ENCODE measurements around the gene TAGAP. TPM values are rescaled to one million over a fixed set of nuclear protein-coding genes. Genes with fewer than 3 reads are reported as not detected.
A peak's percentile ranks its signal among the peaks of the same experiment; 100 is the strongest.

TAGAP gene
- total and polyA plus RNA-seq, 9 of the 15 experiments (the other 6 are each of a cell fraction or from before 2014, with no cell fraction given): 0.07 TPM; not detected in 8

DNA sequence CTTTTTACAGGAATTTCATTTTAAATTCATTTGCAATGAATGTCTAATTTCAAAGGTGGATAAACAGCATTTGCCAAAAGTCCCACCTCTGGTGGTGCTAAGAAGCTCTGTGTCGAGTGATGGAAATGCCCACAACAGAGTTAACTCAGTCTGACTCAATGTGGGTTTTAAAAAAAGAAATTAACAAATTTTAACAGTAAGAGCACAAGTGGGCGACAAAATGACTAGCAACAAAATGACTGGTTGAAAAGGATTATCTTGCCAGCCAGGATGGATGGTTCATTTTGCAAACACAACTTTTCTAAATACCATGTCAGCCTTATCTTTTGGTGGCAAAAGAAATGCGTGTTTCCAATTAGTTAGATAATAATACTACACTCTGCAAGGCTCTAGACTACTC is 14.3 kb upstream of the TAGAP start:
- H3K4me1 ChIP-seq (replicated peaks in 1 of 2; ENCODE audit: control insufficient read depth in 2 of 2, insufficient read depth in 2 of 2, low read length in 2 of 2): no peaks in the 10 kb centered on the region
- H4K20me1 ChIP-seq (replicated peaks; ENCODE audit: control insufficient read depth, insufficient read depth, low read length): no peaks in the 10 kb centered on the region
- no peak for FAIRE-seq
- no peak overlapping the region for H3K27ac ChIP-seq (ENCODE audit: extremely low read depth, low read depth, low read length)
- intact Hi-C loops (cut with micrococcal nuclease): no loop called here
- WGBS (ENCODE audit: insufficient coverage, low coverage, missing lambda C conversion rate): 2% methylated on average over 3 of the region's 3 CpGs
- H2AFZ ChIP-seq (ENCODE audit: low read depth, low read length): no peak overlapping the region
- TF ChIP-seq RNF2 (IDR thresholded peaks at IDR 0.05) (peak; percentile 14; the same call in 1 of the 2 replicates), MBD2 (IDR thresholded peaks at IDR 0.05; ENCODE audit: borderline replicate concordance, low read depth) (no peak)
- no peaks in the 10 kb centered on the region for H3K9me3 ChIP-seq (replicated peaks; ENCODE audit: control insufficient read depth, insufficient read depth, low read depth, low read length)
- no peak overlapping the region for H3K9ac ChIP-seq (ENCODE audit: insufficient read depth in 1 of 2, low read depth in 2 of 2, low read length in 2 of 2)
- no TSS peak for BruUV-seq (replicated peaks)
- no peaks in the 10 kb centered on the region for H3K36me3 ChIP-seq (ENCODE audit: control insufficient read depth, insufficient read depth, low read length)
- ChIA-PET POLR2A (no interaction called here), CTCF (ENCODE audit: low intra/inter-chr PET ratio) (no interaction called here)
- no peak overlapping the region for H3K4me3 ChIP-seq
- H3K4me2 ChIP-seq (ENCODE audit: insufficient read depth, low read length): no peak overlapping the region
- H3K79me2 ChIP-seq (ENCODE audit: control insufficient read depth, insufficient read depth, low read length): no peaks in the 10 kb centered on the region
- peaks cover 48 to 61% of the 10 kb centered on the region in 2 experiments for H3K27me3 ChIP-seq (ENCODE audit: control insufficient read depth in 2 of 2, insufficient read depth in 2 of 2, low read length in 2 of 2)
- H3K9me1 ChIP-seq (ENCODE audit: control insufficient read depth, insufficient read depth, low read length): no peaks in the 10 kb centered on the region
- in situ Hi-C loops (cut with MboI): no loop called here
- no peak for ATAC-seq
- DNase-seq (ENCODE audit: extremely low read depth in 1 of 4, low spot score in 3 of 4): no peak

- ChIA-PET CTCF (ENCODE audit: low intra/inter-chr PET ratio) (no interaction called here), POLR2A (interaction anchor here (1.0 kb wide), 1 partner anchor 10 kb away, joined by 6 read pairs; no protein-coding TSS in a partner anchor)
- no peak overlapping the region for H3K9ac ChIP-seq (ENCODE audit: insufficient read depth in 1 of 2, low read depth in 2 of 2, low read length in 2 of 2)
- DNase-seq (ENCODE audit: extremely low read depth in 1 of 4, low spot score in 3 of 4) (no peak), ATAC-seq (no peak), FAIRE-seq (no peak)
- BruUV-seq (replicated peaks): no TSS peak
- no peak overlapping the region for H3K4me3 ChIP-seq
- H3K4me2 ChIP-seq (ENCODE audit: insufficient read depth, low read length): no peak overlapping the region
- H3K27ac ChIP-seq (ENCODE audit: extremely low read depth, low read depth, low read length): no peak overlapping the region
- intact Hi-C loops (cut with micrococcal nuclease): no loop called here
- H3K4me1 ChIP-seq (replicated peaks in 1 of 2; ENCODE audit: control insufficient read depth in 2 of 2, insufficient read depth in 2 of 2, low read length in 2 of 2): no peaks in the 10 kb centered on the region
- in situ Hi-C loops (cut with MboI): no loop called here
- WGBS (ENCODE audit: insufficient coverage, low coverage, missing lambda C conversion rate): 2% methylated on average over 6 of the region's 6 CpGs
- H3K9me3 ChIP-seq (replicated peaks; ENCODE audit: control insufficient read depth, insufficient read depth, low read depth, low read length): no peaks in the 10 kb centered on the region
- no peaks in the 10 kb centered on the region for H3K79me2 ChIP-seq (ENCODE audit: control insufficient read depth, insufficient read depth, low read length)
- peaks cover 48 to 64% of the 10 kb centered on the region in 2 experiments for H3K27me3 ChIP-seq (ENCODE audit: control insufficient read depth in 2 of 2, insufficient read depth in 2 of 2, low read length in 2 of 2)
- no peaks in the 10 kb centered on the region for H3K9me1 ChIP-seq (ENCODE audit: control insufficient read depth, insufficient read depth, low read length)
- H2AFZ ChIP-seq (ENCODE audit: low read depth, low read length): no peak overlapping the region
- H3K36me3 ChIP-seq (ENCODE audit: control insufficient read depth, insufficient read depth, low read length): no peaks in the 10 kb centered on the region
- H4K20me1 ChIP-seq (replicated peaks; ENCODE audit: control insufficient read depth, insufficient read depth, low read length): no peaks in the 10 kb centered on the region
- TF ChIP-seq IRF2 (CRISPR knock-in tag; IDR thresholded peaks at IDR 0.05) (no peak), PRPF4 (IDR thresholded peaks at IDR 0.05; ENCODE audit: insufficient read depth, low read depth, low read length, poor library complexity, severe bottlenecking) (no peak), HNRNPLL (IDR thresholded peaks at IDR 0.05; ENCODE audit: low read depth, low read length, poor library complexity, severe bottlenecking) (no peak), U2AF1 (optimal IDR thresholded peaks at IDR 0.05; ENCODE audit: low read depth, low read length) (no peak), BACH1 (tag; IDR thresholded peaks at IDR 0.05) (no peak), TCF15 (CRISPR knock-in tag; IDR thresholded peaks at IDR 0.05) (no peak), MAFK (IDR thresholded peaks at IDR 0.05; ENCODE audit: low read length) (no peak), CLOCK (CRISPR knock-in tag; IDR thresholded peaks at IDR 0.05; ENCODE audit: borderline replicate concordance) (no peak), NFRKB (IDR thresholded peaks at IDR 0.05; ENCODE audit: low read depth) (no peak)
- TF ChIP-seq, protein P1, sequence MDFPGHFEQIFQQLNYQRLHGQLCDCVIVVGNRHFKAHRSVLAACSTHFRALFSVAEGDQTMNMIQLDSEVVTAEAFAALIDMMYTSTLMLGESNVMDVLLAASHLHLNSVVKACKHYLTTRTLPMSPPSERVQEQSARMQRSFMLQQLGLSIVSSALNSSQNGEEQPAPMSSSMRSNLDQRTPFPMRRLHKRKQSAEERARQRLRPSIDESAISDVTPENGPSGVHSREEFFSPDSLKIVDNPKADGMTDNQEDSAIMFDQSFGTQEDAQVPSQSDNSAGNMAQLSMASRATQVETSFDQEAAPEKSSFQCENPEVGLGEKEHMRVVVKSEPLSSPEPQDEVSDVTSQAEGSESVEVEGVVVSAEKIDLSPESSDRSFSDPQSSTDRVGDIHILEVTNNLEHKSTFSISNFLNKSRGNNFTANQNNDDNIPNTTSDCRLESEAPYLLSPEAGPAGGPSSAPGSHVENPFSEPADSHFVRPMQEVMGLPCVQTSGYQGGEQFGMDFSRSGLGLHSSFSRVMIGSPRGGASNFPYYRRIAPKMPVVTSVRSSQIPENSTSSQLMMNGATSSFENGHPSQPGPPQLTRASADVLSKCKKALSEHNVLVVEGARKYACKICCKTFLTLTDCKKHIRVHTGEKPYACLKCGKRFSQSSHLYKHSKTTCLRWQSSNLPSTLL (IDR thresholded peaks at IDR 0.05): no peak
These were observed 12.1 kb upstream of the TAGAP start for GRCh38 chr6:159056899-159057298.
